Measurements from ENCODE around the gene ZBTB7C.

The ZBTB7C gene

GRCh38 chr18:48433541-48433940 is 24.4 kb upstream of the ZBTB7C start:
- Mint-ChIP-seq H3K9me3 (ENCODE audit: low read depth) (no peaks in the 10 kb centered on the region), H3K27me3 (peaks cover 8% of the 10 kb centered on the region), H3K27ac (no peak overlapping the region)

GRCh38 chr18:48430150-48430549 is 21.0 kb upstream of the ZBTB7C start:
- Mint-ChIP-seq H3K27me3 (peaks cover 18% of the 10 kb centered on the region), H3K27ac (no peak overlapping the region), H3K4me1 (ENCODE audit: low read depth) (no peaks in the 10 kb centered on the region)

More at GRCh38 chr18:48433541-48433940, 24.4 kb upstream of the ZBTB7C start:
- Mint-ChIP-seq H3K36me3 (no peaks in the 10 kb centered on the region), H3K4me1 (ENCODE audit: low read depth) (no peaks in the 10 kb centered on the region), H3K4me3 (no peak overlapping the region)

GRCh38 chr18:48428475-48429177 is 19.4 kb upstream of the ZBTB7C start:
- H3K36me3 Mint-ChIP-seq, result no peaks in the 10 kb centered on the region
- no peak overlapping the region for H3K4me3 Mint-ChIP-seq
- H3K27ac Mint-ChIP-seq, result no peak overlapping the region
- H3K27me3 Mint-ChIP-seq, result peaks cover 17% of the 10 kb centered on the region
- no peaks in the 10 kb centered on the region for H3K4me1 Mint-ChIP-seq (ENCODE audit: low read depth)
- no peaks in the 10 kb centered on the region for H3K9me3 Mint-ChIP-seq (ENCODE audit: low read depth)

More at GRCh38 chr18:48430150-48430549, 21.0 kb upstream of the ZBTB7C start:
- no peaks in the 10 kb centered on the region for H3K9me3 Mint-ChIP-seq (ENCODE audit: low read depth)
- no peak overlapping the region for H3K4me3 Mint-ChIP-seq
- H3K36me3 Mint-ChIP-seq, result no peaks in the 10 kb centered on the region

GRCh38 chr18:48422947-48423378 is 13.8 kb upstream of the ZBTB7C start:
- H3K9me3 Mint-ChIP-seq (ENCODE audit: low read depth), result no peaks in the 10 kb centered on the region
- no peak overlapping the region for H3K27ac Mint-ChIP-seq
- H3K4me3 Mint-ChIP-seq, result no peak overlapping the region
- H3K4me1 Mint-ChIP-seq (ENCODE audit: low read depth), result peaks cover 2% of the 10 kb centered on the region
- peaks cover 36% of the 10 kb centered on the region for H3K27me3 Mint-ChIP-seq
- no peaks in the 10 kb centered on the region for H3K36me3 Mint-ChIP-seq

- Mint-ChIP-seq H3K9me3 (ENCODE audit: low read depth) (no peaks in the 10 kb centered on the region), H3K27me3 (peaks cover 50% of the 10 kb centered on the region), H3K4me3 (no peak overlapping the region), H3K4me1 (ENCODE audit: low read depth) (peaks cover 2% of the 10 kb centered on the region), H3K36me3 (no peaks in the 10 kb centered on the region), H3K27ac (no peak overlapping the region)
Observed at GRCh38 chr18:48419277-48420022, 10.3 kb upstream of the ZBTB7C start.

GRCh38 chr18:48418539-48419276 is 9.5 kb upstream of the ZBTB7C start:
- Mint-ChIP-seq H3K9me3 (ENCODE audit: low read depth) (no peaks in the 10 kb centered on the region), H3K36me3 (no peaks in the 10 kb centered on the region), H3K4me3 (no peak overlapping the region), H3K27me3 (peaks cover 55% of the 10 kb centered on the region), H3K4me1 (ENCODE audit: low read depth) (peaks cover 2% of the 10 kb centered on the region), H3K27ac (no peak overlapping the region)

- Mint-ChIP-seq H3K36me3 (no peaks in the 10 kb centered on the region), H3K27me3 (peaks cover 54% of the 10 kb centered on the region), H3K9me3 (ENCODE audit: low read depth) (no peaks in the 10 kb centered on the region), H3K4me3 (no peak overlapping the region), H3K27ac (no peak overlapping the region), H3K4me1 (ENCODE audit: low read depth) (no peaks in the 10 kb centered on the region)
Observed at GRCh38 chr18:48417985-48418384, 8.8 kb upstream of the ZBTB7C start.

- Mint-ChIP-seq H3K27ac (no peak overlapping the region), H3K9me3 (ENCODE audit: low read depth) (no peaks in the 10 kb centered on the region), H3K36me3 (no peaks in the 10 kb centered on the region), H3K27me3 (peaks cover 55% of the 10 kb centered on the region), H3K4me1 (ENCODE audit: low read depth) (peaks cover 9% of the 10 kb centered on the region), H3K4me3 (no peak overlapping the region)
Observed at GRCh38 chr18:48413342-48413741, 4.2 kb upstream of the ZBTB7C start.

GRCh38 chr18:48412339-48412929 is 3.3 kb upstream of the ZBTB7C start:
- H3K4me1 Mint-ChIP-seq (ENCODE audit: low read depth), result peaks cover 13% of the 10 kb centered on the region
- no peaks in the 10 kb centered on the region for H3K36me3 Mint-ChIP-seq
- no peak overlapping the region for H3K4me3 Mint-ChIP-seq
- no peaks in the 10 kb centered on the region for H3K9me3 Mint-ChIP-seq (ENCODE audit: low read depth)
- peaks cover 58% of the 10 kb centered on the region for H3K27me3 Mint-ChIP-seq
- H3K27ac Mint-ChIP-seq, result no peak overlapping the region

GRCh38 chr18:48410095-48410920 is 1.1 kb upstream of the ZBTB7C start:
- H3K9me3 Mint-ChIP-seq (ENCODE audit: low read depth), result no peaks in the 10 kb centered on the region
- H3K27me3 Mint-ChIP-seq, result peaks cover 58% of the 10 kb centered on the region
- H3K4me3 Mint-ChIP-seq, result peak overlapping the region; percentile 77
- no peaks in the 10 kb centered on the region for H3K36me3 Mint-ChIP-seq
- H3K27ac Mint-ChIP-seq, result no peak overlapping the region
- peaks cover 13% of the 10 kb centered on the region for H3K4me1 Mint-ChIP-seq (ENCODE audit: low read depth)

- Mint-ChIP-seq H3K27ac (no peak overlapping the region), H3K9me3 (ENCODE audit: low read depth) (no peaks in the 10 kb centered on the region), H3K4me1 (ENCODE audit: low read depth) (peaks cover 13% of the 10 kb centered on the region), H3K27me3 (peaks cover 58% of the 10 kb centered on the region), H3K36me3 (no peaks in the 10 kb centered on the region), H3K4me3 (peak overlapping the region; percentile 77)
Observed at GRCh38 chr18:48409591-48410094, 460 bp upstream of the ZBTB7C start.

GRCh38 chr18:48408111-48408726 is 964 bp downstream of the ZBTB7C start:
- no peaks in the 10 kb centered on the region for H3K9me3 Mint-ChIP-seq (ENCODE audit: low read depth)
- no peak overlapping the region for H3K27ac Mint-ChIP-seq
- no peaks in the 10 kb centered on the region for H3K36me3 Mint-ChIP-seq
- peak overlapping the region; percentile 85 for H3K4me3 Mint-ChIP-seq
- peaks cover 13% of the 10 kb centered on the region for H3K4me1 Mint-ChIP-seq (ENCODE audit: low read depth)
- H3K27me3 Mint-ChIP-seq, result peaks cover 52% of the 10 kb centered on the region

GRCh38 chr18:48407358-48407757 is 1.8 kb downstream of the ZBTB7C start:
- no peaks in the 10 kb centered on the region for H3K9me3 Mint-ChIP-seq (ENCODE audit: low read depth)
- no peaks in the 10 kb centered on the region for H3K36me3 Mint-ChIP-seq
- H3K4me1 Mint-ChIP-seq (ENCODE audit: low read depth), result peaks cover 13% of the 10 kb centered on the region
- H3K4me3 Mint-ChIP-seq, result peak overlapping the region; percentile 85
- no peak overlapping the region for H3K27ac Mint-ChIP-seq
- H3K27me3 Mint-ChIP-seq, result peaks cover 48% of the 10 kb centered on the region

Data from activated naive CD8-positive, alpha-beta T cell (primary cell).